Hematopoietic multipotent progenitor cell treated with erythropoietin and hydrocortisone succinate and interleukin-3 and kit ligand, for 8 days (in vitro differentiated cells): Measurements from ENCODE around the gene CD63.

Source experiments
- DNase-seq: peaks from one replicate; pipeline ENCODE4 v3.0.0-alpha.2; 2015

The CD63 gene

DNA sequence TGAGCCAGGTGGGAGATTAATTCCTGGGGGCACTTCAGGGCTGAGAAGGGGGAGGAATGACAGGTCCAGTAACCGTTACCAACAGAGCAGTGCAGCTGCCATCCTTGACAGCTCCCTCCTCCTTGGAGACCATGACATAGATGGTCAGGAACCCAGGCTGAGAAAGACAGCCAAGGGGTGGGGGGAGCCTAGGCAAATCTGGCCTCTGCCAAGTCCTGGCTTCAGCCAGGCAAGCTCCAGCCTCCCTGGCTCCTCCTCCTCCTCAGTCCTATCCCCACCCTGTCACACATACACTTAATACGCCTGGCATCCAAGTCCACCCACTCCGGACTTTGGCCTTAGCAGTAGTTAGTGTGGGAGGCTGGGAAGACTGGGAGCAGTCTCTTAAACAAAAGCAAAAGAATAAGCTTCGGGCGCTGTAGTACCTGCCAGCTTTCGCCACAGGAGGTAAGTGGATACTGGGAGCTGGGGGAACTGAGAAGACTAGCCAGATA, 8.7 kb downstream of the CD63 start, which contains the start of gene RDH5:
TSS of gene RDH5 (plus strand) at position 323 of the 494 bp plus-strand sequence. CDS start 792 bp downstream, outside the sequence.
- DNase-seq = no peak

DNA sequence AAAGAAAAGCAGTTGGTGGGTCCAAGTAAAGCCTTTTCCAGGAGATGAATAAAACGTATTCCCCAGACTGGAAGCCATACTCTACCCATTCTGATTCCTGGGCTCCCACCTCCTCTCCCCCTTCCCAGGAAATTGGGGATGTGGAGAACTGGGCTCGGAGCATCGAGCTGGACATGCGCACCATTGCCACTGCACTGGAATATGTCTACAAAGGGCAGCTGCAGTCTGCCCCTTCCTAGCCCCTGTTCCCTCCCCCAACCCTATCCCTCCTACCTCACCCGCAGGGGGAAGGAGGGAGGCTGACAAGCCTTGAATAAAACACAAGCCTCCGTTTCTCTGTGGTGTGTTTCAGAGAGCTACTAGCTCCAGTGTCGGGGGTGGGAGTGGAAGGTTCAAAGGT, 9.4 kb downstream of the CD63 start:
- DNase-seq = no peak

DNA sequence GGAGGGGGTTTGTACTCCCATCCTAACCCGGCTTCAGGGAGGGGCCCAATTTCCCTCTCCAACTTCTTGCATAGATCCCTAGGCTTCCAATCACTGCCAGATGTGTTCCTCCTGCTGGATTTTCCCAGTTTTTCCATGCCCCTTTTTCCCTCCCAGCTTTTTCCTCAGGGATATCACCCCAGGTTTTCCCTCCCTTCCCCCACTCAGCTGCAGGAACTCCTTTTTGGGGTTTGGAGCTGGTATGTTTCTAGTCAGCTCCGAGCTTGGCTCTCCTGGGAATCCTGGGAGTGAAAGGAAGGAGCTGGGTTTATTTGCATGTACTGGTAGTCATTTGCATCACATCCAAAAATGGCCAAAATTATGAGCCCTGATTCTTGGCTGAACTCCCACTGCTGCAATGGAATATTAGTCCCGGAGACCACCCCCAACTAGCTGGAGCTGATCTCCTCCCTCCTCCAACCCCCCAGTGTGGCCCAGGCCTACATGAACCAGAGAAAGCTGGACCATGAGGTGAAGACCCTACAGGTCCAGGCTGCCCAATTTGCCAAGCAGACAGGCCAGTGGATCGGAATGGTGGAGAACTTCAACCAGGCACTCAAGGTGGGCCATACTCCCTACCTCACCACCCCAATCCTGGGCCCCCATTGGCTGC, 10.1 kb downstream of the CD63 start:
- no peak for DNase-seq

DNA sequence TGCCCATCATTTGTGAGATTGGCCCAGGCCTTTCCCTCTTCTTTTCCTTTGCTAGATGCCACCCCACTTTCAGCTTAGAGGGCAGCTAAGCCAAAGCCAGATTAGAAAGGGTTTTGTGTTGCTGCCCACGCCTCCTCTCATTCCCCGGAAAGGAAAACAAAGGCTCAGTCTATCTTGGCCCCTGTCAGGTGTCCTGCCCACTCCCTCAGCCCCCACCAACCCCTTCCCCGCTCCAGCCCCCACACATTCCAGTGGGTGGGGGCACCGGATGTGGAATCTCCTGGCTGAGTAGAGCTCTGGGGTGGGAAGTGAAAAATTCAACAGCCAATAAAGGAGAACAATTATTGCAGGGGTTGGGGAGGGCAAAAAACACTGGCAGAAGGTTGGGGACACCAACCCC, 10.8 kb downstream of the CD63 start:
- DNase-seq = no peak

DNA sequence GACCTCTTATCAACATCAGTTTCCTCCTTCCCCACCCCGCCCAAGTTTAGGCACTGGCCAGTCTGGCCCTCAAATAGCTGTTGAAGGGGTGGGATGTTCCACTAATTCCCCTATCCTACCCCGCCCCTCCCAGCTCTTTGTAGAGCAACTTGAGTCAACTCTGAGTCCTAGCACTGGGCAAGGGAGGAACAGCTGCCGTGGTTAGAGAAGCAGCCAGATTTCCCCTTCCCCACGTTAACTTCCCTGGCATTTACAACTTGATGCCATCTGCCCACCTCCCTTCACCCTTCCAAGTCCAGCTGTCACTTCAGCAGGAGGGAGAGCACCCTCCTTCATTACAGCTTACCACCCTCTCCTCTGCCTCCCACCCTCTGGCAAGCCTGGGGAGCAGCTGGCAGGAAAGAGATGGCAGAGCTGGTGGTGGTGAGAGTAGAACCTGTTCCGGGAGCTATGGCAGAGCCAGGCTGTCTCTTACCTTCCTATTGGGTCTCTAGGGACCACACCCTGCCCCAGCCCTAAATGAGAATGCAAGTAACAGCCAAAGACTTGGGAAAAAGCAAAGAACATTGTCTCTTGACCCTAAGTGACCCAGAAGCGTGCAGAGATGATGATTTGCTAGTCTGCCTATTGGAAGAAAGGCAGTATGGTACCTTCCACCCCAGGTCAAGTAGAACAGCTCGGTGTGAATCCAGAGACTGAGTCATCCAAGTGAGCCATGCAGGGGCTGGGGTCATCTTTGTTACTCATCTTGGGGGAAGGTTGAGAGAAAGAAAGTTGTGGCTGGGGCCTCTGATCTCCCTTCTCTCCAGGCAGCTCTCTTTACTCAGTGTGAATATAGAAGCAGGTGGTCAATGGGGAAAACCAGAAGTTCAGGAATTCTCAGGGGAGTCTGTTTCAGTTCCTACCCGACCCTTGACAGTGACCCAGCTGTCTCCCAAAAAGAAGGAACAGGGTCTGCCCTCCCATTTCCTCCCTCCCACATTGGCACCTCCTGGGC, 11.5 kb downstream of the CD63 start:
- peak; percentile 54 for DNase-seq

DNA sequence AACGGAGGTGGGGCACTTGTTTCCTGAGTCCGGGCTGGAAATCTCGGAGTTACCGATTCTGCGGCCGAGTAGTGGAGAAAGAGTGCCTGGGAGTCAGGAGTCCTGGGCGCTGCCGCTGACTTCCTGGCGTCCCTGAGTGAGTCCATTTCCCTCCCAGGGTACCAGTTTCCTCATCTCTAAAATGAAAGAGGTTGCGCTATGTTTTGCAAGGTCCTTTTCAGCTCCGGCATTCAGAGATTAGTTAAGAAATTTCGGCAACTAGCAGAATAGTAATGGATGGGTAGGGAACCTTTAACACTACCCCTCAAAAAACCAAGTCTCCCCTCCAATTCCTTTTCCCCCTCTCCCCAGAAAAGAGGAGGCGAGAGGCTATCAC, 12.2 kb downstream of the CD63 start:
- DNase-seq = no peak

DNA sequence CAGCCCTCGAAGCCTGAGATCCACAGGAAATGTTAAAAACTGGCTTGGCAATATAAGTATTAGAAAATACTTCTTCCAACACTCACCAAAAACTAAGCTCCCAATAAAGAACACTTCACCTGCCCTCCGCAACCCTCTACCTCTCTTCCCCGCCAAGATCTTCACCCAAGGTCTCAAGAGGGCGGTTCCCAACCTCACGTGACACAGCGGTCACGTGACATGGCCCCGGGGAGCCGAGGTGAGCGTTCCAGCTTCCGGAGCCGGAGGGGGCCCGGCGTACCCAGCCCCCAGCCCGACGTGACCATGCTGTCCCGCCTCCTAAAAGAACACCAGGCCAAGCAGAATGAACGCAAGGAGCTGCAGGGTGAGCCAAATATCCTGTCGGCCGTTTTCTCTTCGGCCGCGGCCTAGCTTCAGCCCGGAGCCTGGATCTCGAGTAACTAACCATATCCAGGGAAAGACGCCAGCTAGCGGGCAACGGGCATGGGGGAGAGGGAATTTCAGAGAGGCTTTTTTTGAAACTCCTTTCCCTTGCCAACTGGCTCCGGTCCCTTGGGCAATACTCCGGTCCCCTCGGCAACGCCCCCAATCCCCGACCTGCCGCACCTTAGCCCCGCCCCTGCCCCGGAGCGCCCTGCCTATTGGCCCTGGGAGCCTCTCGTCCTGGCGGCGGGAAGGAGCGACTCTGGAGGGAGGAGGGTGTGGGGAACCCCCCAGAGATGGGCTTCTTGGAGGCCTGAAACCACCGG, 12.8 kb downstream of the CD63 start, which contains the start of gene BLOC1S1:
TSS of gene BLOC1S1 (plus strand) at position 214 of the 749 bp plus-strand sequence. CDS start at position 220, 6 bp downstream.
- peak; percentile 95 for DNase-seq

DNA sequence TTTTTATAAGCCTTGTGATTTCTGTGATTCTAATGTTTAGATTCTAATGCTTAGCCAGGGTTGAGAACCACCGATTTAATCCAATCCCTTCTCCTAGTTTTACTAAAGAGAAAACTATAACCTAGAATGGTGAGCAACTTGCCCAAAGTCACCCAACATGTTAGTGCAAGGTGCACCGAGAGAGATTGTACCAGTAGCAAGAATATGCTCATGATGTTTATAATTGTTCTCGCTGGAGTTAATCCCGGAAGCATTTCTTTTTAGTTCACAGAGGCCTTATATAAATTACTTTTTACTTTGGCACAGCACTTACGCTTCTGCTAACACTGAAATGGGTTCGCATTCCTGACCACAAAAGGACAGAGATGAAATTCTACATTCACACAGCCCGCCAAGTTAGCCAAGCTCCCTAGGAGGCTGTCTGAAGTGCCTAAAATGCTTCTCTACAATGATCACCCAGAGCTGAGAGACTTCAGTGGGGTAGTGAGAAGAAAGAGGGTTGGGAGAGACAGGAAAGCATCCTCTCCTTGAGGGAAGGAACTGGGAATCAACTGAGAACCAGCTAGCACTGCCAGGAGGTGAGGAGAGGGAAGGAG, 13.5 kb downstream of the CD63 start:
- DNase-seq = no peak

DNA sequence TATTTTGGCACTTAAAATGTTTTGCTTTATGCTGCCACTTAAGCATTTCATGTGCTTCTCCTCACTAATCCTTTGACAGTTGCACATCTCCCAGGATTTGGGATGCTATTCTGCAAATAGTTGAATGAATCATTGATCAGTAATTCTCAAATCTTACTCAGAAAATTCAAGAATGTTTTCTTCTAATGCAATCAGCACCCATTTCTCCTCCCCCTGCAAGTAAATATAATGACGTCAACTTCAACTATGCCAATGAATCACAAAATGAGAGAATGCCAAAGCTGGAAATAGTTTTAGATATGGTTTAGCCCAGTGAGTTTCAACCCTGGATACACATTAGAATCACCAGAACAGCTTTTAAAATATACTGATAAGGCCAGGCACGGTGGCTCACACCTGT, 15.1 kb downstream of the CD63 start:
- DNase-seq = no peak

DNA sequence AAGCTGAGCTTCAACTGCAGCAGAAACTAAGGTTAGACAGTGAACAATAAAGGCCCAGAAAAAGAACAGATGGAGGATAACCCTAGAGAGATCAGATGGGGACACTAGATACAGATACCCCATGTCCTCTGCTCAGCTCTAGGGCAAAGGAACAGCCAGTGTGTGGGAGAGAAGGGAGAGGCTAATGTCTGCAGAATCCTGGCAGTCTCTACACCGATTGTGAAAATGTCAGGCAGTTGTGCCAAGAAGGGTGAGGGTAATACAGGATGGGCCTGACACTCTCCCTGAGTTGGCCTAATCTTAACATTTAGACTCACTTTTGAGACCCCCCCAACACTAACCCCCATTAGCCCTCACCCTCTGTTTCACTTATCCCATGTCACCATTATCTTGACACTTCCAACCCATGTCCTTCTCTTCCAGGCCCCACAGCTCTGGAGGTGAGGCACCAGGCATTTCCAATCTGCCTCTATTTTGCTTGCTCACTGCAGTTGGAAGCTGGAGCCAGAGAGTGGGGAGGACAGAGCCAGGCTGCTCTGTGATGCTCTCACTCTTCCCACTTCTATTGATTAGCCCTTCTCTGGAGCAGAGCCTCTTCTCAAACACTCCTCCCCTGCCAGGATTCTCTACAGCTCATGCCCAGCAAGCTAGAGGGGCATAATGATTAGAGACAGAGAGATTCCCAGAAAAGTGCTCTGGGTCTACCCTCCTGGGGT, 16.0 kb downstream of the CD63 start:
- DNase-seq = no peak

DNA sequence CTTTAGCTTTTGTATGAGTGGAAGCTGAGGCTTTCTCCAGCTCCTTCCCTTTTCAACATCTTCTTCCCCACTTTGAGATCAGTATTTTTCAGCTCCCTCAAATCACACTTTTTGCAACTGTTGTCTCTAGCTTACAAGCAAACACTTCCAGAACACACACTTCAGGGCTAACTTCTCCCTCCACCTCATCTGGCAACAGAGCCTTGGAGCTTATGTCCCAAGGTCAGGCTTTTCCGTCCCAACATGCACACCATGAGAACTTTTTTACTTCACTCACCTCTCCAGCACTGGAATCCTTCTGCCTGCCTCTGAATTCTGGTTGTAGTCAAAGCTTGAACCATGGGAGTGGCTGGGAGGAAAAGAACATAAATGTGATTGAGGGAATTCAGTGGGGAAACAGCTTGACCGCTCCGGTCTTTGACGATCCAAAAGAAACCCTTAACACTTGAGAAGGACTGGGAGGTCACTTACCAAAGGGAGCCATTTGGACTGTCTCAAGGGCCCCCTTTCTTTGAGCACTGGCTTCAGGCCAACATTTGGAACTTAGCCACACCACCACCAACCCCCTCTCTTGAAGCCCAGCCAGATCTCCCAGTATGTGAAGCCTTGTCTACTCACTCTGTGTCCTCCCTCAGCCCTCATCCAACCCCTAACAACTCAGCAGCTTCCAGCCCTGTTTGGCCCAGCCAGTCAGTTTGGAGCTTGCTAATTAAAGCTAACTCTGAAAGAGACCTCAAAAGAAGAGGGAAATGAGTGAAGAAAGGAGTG, 16.8 kb downstream of the CD63 start:
- DNase-seq = no peak

DNA sequence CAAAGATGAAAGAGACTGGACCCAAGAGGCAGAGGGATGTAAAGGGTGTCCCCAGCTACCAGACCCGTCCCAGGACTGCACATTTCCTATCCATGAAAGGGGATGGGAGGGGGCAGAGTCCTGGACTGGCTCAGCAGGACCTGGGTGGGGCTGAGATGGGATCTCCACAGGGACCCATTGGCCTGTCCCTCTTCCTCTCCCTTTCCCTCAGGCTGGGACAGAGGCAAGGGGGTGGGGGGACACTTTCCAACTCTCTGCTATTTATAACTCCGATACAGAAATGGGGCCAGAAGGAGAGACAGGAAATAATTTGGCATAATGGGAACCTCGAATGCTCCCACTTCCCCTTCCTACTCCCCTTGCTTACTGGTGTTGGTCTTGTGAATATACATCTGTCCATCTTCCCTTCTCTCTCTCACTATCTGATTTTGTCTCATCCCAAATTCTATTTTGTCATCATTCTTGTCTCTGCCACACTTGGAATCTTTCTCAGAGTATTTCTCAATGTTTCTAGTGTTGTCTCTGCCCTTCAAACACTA, 20.0 kb downstream of the CD63 start:
- DNase-seq = no peak

DNA sequence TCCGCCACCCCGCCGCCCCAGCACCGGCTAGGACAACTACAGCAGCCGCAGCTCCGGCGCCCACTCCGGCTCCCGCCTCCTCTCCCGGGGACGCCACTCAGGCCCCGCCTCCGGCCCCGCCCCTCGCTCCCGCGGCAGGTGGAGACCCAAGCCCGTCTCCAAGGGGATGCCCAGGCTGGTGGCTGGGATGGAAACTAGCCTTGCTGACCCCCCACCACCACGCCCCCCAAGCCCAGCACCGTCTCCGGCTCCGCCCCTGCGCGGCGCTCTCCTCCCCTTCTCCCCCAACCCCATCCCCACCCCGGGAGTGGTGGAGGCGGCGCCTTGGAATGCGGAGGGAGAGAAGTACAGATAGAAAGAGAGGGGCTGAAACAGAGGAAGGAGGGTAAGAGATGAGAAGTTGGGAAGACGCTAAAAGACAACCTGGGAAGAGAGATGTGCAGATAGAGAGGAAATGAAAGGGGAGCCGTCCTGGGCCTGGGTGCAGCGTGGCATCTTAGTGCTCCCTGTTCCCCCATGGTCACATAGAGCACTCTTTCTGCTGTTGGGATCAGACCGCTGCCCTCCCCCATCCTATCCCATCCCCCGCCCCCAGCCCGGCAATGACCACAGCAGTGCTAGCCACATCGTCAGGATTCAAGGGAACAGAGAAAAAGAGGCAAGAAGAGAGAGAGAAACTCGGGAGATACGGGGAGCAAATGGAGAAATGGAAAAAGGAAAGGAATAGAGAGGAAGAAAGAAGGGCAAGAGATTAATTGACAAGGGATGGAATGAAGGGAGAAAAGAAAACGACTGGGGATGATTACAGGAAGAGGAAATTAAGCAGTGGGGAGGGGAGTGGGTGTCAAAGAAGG, 20.7 kb downstream of the CD63 start, which contains the start of gene ITGA7:
TSS of gene ITGA7 (minus strand) at position 64 of the 854 bp plus-strand sequence. CDS start 222 bp downstream, outside the sequence.
- no peak for DNase-seq

DNA sequence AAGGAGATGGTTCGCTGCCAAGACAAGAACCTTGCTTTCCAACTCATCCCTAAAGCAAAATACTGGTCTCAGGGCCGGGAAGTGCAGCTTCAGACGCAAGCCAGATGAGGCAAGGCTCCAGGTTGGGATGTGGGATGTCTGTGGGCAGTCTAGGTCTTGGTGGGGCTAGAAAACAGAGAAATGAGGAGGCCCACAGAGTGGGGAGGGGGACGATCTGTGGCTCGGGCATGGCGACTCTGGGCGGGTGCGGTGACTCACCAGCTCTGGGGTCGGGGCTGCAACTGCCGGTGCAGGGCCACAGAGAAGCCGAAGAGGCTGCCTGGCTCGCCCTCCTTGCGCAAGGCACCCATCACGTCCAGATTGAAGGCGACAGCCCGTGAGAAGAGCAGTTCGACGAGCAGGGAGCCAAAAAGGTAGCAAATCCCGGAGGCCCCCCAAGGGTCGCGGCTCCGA, 21.6 kb downstream of the CD63 start:
- DNase-seq = no peak

DNA sequence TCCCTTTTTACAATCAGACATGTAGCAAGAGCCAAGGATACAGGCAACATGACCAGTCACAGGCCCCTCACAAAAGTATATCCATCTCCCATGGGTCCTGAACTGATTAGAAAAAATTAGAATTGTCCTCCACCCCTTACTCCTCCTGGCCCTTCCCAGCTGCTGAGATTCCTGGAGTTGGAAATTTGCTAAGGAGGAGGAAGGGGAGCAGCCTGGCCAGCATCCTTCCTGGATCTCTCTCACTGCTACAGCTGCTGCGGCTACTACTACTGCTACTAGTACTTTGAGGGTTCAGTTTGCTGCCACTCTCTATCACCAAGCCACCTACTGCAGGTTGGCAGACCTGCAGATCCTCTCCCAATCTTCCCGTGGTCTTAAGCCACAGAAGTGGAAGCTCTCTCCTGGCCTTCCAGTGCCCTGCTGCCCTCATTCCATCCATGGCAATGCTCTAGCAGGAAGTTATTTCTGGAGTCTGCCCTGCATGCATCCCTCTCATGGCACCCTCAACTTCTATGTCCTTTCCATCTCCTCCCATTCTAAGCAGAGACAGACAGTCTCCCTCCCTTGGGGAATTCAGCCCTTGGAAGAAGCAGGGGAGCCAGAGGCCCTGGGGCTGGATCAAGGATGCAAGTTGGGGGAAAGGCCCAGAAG, 22.1 kb downstream of the CD63 start:
- DNase-seq = no peak

DNA sequence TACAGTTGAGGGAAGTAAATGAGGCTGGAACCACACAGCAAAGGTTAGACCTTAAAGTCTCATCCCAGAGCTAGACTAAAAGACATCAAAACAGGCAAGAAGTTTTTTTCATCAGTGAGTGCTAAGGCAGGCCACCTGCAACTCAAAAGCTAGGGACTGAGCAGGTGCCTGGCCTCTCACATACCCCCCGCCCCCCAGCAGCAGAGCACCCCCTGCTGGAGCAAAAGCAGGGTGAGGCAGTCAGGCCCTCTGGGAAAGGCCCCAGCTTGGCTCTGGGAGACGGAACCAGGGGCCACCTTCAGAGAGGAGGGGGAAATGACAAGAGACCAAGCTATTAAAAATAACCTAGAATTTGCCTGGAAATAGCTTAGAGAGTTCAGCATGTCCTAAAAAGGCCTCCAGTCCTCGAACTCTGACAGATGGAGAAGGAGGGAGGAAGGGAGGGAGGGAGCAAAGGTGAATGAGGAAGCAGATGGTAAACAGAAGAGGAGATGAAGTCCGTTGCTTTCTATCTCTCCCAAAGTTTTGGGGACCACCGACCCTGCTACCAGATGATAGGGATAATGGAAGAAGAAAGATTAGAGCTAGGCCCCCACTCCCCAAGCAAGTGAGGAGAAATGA, 22.9 kb downstream of the CD63 start:
- no peak for DNase-seq

DNA sequence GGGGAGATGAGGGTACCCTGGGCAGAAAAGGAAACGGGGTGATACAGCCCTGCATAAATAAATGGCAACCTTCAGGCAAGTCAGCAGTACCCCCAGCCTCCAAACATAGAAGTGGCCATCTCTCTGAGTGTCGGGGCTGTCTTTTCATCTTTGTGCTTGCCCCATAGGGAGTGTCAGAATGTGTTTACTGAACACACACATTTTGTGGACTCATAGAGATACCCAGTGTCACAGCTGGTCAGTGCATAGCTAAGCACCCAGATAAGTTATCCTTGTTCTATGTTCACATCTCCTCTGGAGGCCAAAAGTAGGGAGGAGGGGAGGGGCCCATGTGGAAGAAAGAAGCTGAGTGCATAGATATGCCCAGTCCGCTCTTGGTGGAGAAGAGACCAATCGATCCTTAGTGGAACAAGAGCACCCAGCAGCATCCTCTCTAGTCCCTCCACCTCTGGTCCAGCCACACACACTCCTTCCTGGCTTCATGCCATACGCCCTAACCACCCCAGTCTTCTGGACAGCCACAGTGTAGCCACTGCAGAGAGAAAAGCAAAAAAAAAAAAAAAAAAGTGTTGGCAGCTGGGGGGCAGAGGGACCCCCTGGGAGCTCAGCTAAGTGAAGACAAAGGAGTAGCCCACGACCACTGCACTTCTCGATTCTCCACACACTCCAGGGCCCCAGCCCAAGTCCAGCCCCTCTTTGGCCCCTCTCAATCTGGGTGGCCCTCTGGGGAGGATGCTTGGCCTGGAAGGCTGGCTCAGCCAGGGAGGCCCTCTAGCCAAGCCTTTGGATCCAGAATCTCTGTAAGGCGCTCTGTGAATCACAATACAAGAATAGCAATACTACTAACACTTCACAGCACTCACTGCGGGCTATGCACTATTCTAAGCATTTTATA, 23.7 kb downstream of the CD63 start:
- DNase-seq = no peak
